Frontal cortex (tissue), 4 donors: Measurements from ENCODE around the gene PKNOX2. TPM values are rescaled to one million over a fixed set of nuclear protein-coding genes. Genes with fewer than 3 reads are reported as not detected.

Source experiments
- DNase-seq, 2 donors: peaks; one replicate each; pipeline ENCODE4 v3.0.0; 2012; ENCODE audit warnings: low spot score in 2 of 2
- FAIRE-seq: peaks from 2 replicates; lab custom pipeline; 2012; peaks lifted over from hg19 to GRCh38; lab: Jason Lieb, UNC
- total RNA-seq: library from RNA; depleted of rRNA; stranded (reverse); fragments of >200 nt; gene quantifications from one replicate; pipeline ENCODE4 v1.2.3, GENCODE V29; 2014
- donor health status: control.
- donor health status: control.
- donor health status: control.

PKNOX2 gene
- total RNA-seq, 1 donor from 2014 or later, result 4.9 TPM

GRCh38 chr11:125388611-125389010 is 224.1 kb downstream of the PKNOX2 start:
- DNase-seq (no peak), FAIRE-seq (no peak)

- FAIRE-seq, result no peak
- DNase-seq, result no peak
Observed at GRCh38 chr11:125389339-125390166, 225.0 kb downstream of the PKNOX2 start.

- FAIRE-seq, result no peak
- DNase-seq, result no peak
Observed at GRCh38 chr11:125390946-125391345, 226.4 kb downstream of the PKNOX2 start.

GRCh38 chr11:125393331-125393730 is 228.8 kb downstream of the PKNOX2 start:
- no peak for DNase-seq
- no peak for FAIRE-seq

- FAIRE-seq, result no peak
- DNase-seq, result no peak
Observed at GRCh38 chr11:125394296-125394695, 229.7 kb downstream of the PKNOX2 start.

GRCh38 chr11:125397421-125397820 is 232.9 kb downstream of the PKNOX2 start:
- FAIRE-seq (no peak), DNase-seq (no peak)

- FAIRE-seq (no peak), DNase-seq (no peak)
Observed at GRCh38 chr11:125398475-125398874, 233.9 kb downstream of the PKNOX2 start.

GRCh38 chr11:125398994-125399640 is 234.6 kb downstream of the PKNOX2 start:
- DNase-seq, result no peak

GRCh38 chr11:125399945-125400344 is 235.4 kb downstream of the PKNOX2 start:
- DNase-seq, result no peak
- no peak for FAIRE-seq

More at GRCh38 chr11:125398994-125399640, 234.6 kb downstream of the PKNOX2 start:
- no peak for FAIRE-seq

- no peak for DNase-seq
- FAIRE-seq, result no peak
Observed at GRCh38 chr11:125401235-125401634, 236.7 kb downstream of the PKNOX2 start.

- DNase-seq (no peak), FAIRE-seq (no peak)
Observed at GRCh38 chr11:125401746-125402145, 237.2 kb downstream of the PKNOX2 start.

GRCh38 chr11:125402435-125402834 is 237.9 kb downstream of the PKNOX2 start:
- DNase-seq (no peak), FAIRE-seq (no peak)

- no peak for FAIRE-seq
- DNase-seq, result no peak
Observed at GRCh38 chr11:125404157-125404810, 239.7 kb downstream of the PKNOX2 start.

GRCh38 chr11:125404811-125405790 is 240.6 kb downstream of the PKNOX2 start:
- FAIRE-seq (no peak), DNase-seq (peak; percentile 44 to 80)

GRCh38 chr11:125407046-125407445 is 242.5 kb downstream of the PKNOX2 start:
- DNase-seq, result no peak
- no peak for FAIRE-seq

- FAIRE-seq (no peak), DNase-seq (no peak)
Observed at GRCh38 chr11:125408311-125408711, 243.8 kb downstream of the PKNOX2 start.

GRCh38 chr11:125410091-125410490 is 245.5 kb downstream of the PKNOX2 start:
- FAIRE-seq, result no peak
- DNase-seq, result no peak

- FAIRE-seq, result no peak
- no peak for DNase-seq
Observed at GRCh38 chr11:125412177-125412496, 247.6 kb downstream of the PKNOX2 start.

- FAIRE-seq, result no peak
- no peak for DNase-seq
Observed at GRCh38 chr11:125412509-125412908, 248.0 kb downstream of the PKNOX2 start.

- no peak for DNase-seq
Observed at GRCh38 chr11:125413226-125413625, 248.7 kb downstream of the PKNOX2 start.

More at GRCh38 chr11:125413226-125413625, 248.7 kb downstream of the PKNOX2 start:
- FAIRE-seq, result no peak
